ENCODE data around the gene SNX32.

SNX32 gene

DNA sequence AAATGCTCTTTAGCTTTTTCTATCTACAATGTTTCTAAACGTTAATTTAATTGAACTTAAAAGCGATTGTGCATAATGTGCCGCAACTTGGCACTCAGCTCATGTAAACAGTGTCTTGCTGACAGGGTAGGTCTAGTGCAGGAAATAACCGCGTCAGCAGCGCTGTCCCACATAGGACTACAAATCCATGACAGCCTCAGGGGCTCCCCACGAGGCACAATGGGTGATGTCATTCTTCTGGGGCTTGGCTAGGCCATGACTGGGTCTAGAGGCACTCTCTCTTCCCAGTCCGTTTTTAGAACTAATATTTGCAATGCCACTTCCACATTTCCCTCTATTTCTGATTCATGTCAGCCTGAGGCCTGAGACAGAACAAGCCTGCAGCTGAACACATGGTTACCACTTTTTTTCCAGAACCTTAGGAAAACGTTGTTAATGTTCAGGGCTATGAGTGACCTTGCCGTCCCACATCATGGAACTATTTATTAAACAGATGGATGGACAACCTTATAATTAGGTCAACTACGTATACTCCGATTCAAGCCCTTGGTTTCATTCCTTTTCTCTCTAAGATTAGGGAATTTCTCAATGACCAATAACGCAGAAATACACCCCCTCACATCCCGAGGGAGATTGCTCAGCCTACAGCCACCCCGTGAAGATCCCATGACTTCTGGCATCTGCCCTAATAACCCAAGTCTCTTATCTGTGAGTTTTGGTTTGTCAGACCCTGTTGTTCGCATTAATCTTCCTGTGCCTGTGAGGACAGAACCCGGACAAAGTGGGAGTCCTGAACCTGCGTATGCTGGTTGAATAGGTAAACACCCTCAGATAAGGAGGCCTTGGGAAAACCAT is 19.4 kb upstream of the SNX32 start:
- no peak overlapping the region for H3K14ac ChIP-seq (ENCODE audit: low read length in 2 of 2)
- no peak overlapping the region for H3K4ac ChIP-seq (ENCODE audit: low read depth in 1 of 2, low read length in 2 of 2)
- H2BK120ac ChIP-seq (ENCODE audit: low read depth, low read length), result no peak overlapping the region
- peaks cover 0 to 22% of the 10 kb centered on the region in 2 experiments for H3K27me3 ChIP-seq (ENCODE audit: control insufficient read depth in 1 of 2, insufficient read depth in 1 of 2, low read length in 2 of 2)
- H3K9me3 ChIP-seq (ENCODE audit: control insufficient read depth, low read length), result no peaks in the 10 kb centered on the region
- H3K79me1 ChIP-seq (replicated peaks; ENCODE audit: low read length, poor library complexity, severe bottlenecking), result no peaks in the 10 kb centered on the region
- DNase-seq, result no peak
- peaks cover 4 to 8% of the 10 kb centered on the region in 2 experiments for H3K36me3 ChIP-seq (ENCODE audit: control insufficient read depth in 1 of 2, insufficient read depth in 2 of 2, low read depth in 1 of 2, low read length in 2 of 2)
- no peak overlapping the region for H2AK5ac ChIP-seq (ENCODE audit: low read length, severe bottlenecking)
- 79% methylated on average over 18 of the region's 18 CpGs for WGBS
- H3K4me2 ChIP-seq (ENCODE audit: low read length, poor library complexity, severe bottlenecking), result no peak overlapping the region
- H3K4me3 ChIP-seq (ENCODE audit: insufficient read depth in 1 of 2, low read depth in 1 of 2, low read length in 2 of 2), result peak overlapping the region in 1 of 2 experiments; percentile 14
- H2BK15ac ChIP-seq (ENCODE audit: low read depth, poor library complexity, severe bottlenecking), result no peak overlapping the region
- no peak overlapping the region for H2AFZ ChIP-seq (ENCODE audit: low read depth, low read length)
- no peak overlapping the region for H3K18ac ChIP-seq (ENCODE audit: low read depth in 1 of 2, low read length in 2 of 2)
- H3K27ac ChIP-seq (ENCODE audit: low read length, poor library complexity, severe bottlenecking), result no peak overlapping the region
- H4K91ac ChIP-seq (ENCODE audit: low read length), result no peak overlapping the region
- no peak overlapping the region for H2BK12ac ChIP-seq (ENCODE audit: low read length in 2 of 2)
- H4K8ac ChIP-seq (ENCODE audit: low read length), result no peak overlapping the region
- peak overlapping the region; percentile 77 for H3K9ac ChIP-seq (ENCODE audit: low read length)
- peaks cover 2% of the 10 kb centered on the region for H3K4me1 ChIP-seq (ENCODE audit: control insufficient read depth, insufficient read depth, low read depth, low read length)
- H3K23ac ChIP-seq (ENCODE audit: low read length in 2 of 2), result no peak overlapping the region
- no peak overlapping the region for H2BK5ac ChIP-seq (ENCODE audit: low read depth, low read length, poor library complexity, severe bottlenecking)

GRCh38 chr11:65814986-65815565 is 18.7 kb upstream of the SNX32 start:
- WGBS, result 90% methylated on average over 15 of the region's 16 CpGs
- H3K18ac ChIP-seq (ENCODE audit: low read depth in 1 of 2, low read length in 2 of 2), result no peak overlapping the region
- H2BK120ac ChIP-seq (ENCODE audit: low read depth, low read length), result no peak overlapping the region
- no peak overlapping the region for H3K4ac ChIP-seq (ENCODE audit: low read depth in 1 of 2, low read length in 2 of 2)
- no peak overlapping the region for H2AK5ac ChIP-seq (ENCODE audit: low read length, severe bottlenecking)
- H3K27ac ChIP-seq (ENCODE audit: low read length, poor library complexity, severe bottlenecking), result no peak overlapping the region
- peaks cover 0 to 16% of the 10 kb centered on the region in 2 experiments for H3K27me3 ChIP-seq (ENCODE audit: control insufficient read depth in 1 of 2, insufficient read depth in 1 of 2, low read length in 2 of 2)
- no peak overlapping the region for H4K8ac ChIP-seq (ENCODE audit: low read length)
- H3K4me3 ChIP-seq (ENCODE audit: insufficient read depth in 1 of 2, low read depth in 1 of 2, low read length in 2 of 2), result peak overlapping the region in 1 of 2 experiments; percentile 14
- H2AFZ ChIP-seq (ENCODE audit: low read depth, low read length), result no peak overlapping the region
- H3K14ac ChIP-seq (ENCODE audit: low read length in 2 of 2), result no peak overlapping the region
- H3K79me1 ChIP-seq (replicated peaks; ENCODE audit: low read length, poor library complexity, severe bottlenecking), result no peaks in the 10 kb centered on the region
- no peak overlapping the region for H2BK5ac ChIP-seq (ENCODE audit: low read depth, low read length, poor library complexity, severe bottlenecking)
- no peak overlapping the region for H3K23ac ChIP-seq (ENCODE audit: low read length in 2 of 2)
- peaks cover 2% of the 10 kb centered on the region for H3K4me1 ChIP-seq (ENCODE audit: control insufficient read depth, insufficient read depth, low read depth, low read length)
- no peak overlapping the region for H3K4me2 ChIP-seq (ENCODE audit: low read length, poor library complexity, severe bottlenecking)
- H2BK15ac ChIP-seq (ENCODE audit: low read depth, poor library complexity, severe bottlenecking), result no peak overlapping the region
- H4K91ac ChIP-seq (ENCODE audit: low read length), result no peak overlapping the region
- no peak overlapping the region for H2BK12ac ChIP-seq (ENCODE audit: low read length in 2 of 2)
- no peaks in the 10 kb centered on the region for H3K9me3 ChIP-seq (ENCODE audit: control insufficient read depth, low read length)
- no peak for DNase-seq
- peak overlapping the region; percentile 77 for H3K9ac ChIP-seq (ENCODE audit: low read length)
- H3K36me3 ChIP-seq (ENCODE audit: control insufficient read depth in 1 of 2, insufficient read depth in 2 of 2, low read depth in 1 of 2, low read length in 2 of 2), result peaks cover 4 to 8% of the 10 kb centered on the region in 2 experiments

GRCh38 chr11:65816696-65817095 is 17.1 kb upstream of the SNX32 start:
- Histone ChIP-seq H4K91ac (ENCODE audit: low read length) (peak overlapping the region; percentile 59), H3K14ac (ENCODE audit: low read length in 2 of 2) (no peak overlapping the region), H3K18ac (ENCODE audit: low read depth in 1 of 2, low read length in 2 of 2) (no peak overlapping the region), H3K23ac (ENCODE audit: low read length in 2 of 2) (no peak overlapping the region), H2AK5ac (ENCODE audit: low read length, severe bottlenecking) (no peak overlapping the region), H4K8ac (ENCODE audit: low read length) (no peak overlapping the region), H2BK15ac (ENCODE audit: low read depth, poor library complexity, severe bottlenecking) (peak overlapping the region; percentile 16), H3K4me3 (ENCODE audit: insufficient read depth in 1 of 2, low read depth in 1 of 2, low read length in 2 of 2) (peak overlapping the region in 1 of 2 experiments; percentile 88), H3K27me3 (ENCODE audit: control insufficient read depth in 1 of 2, insufficient read depth in 1 of 2, low read length in 2 of 2) (peaks cover 0 to 12% of the 10 kb centered on the region in 2 experiments), H3K36me3 (ENCODE audit: control insufficient read depth in 1 of 2, insufficient read depth in 2 of 2, low read depth in 1 of 2, low read length in 2 of 2) (peaks cover 4 to 8% of the 10 kb centered on the region in 2 experiments), H3K9ac (ENCODE audit: low read length) (peak overlapping the region; percentile 96), H2BK120ac (ENCODE audit: low read depth, low read length) (no peak overlapping the region), H3K4ac (ENCODE audit: low read depth in 1 of 2, low read length in 2 of 2) (no peak overlapping the region), H3K4me2 (ENCODE audit: low read length, poor library complexity, severe bottlenecking) (no peak overlapping the region), H2AFZ (ENCODE audit: low read depth, low read length) (no peak overlapping the region), H2BK12ac (ENCODE audit: low read length in 2 of 2) (no peak overlapping the region), H3K4me1 (ENCODE audit: control insufficient read depth, insufficient read depth, low read depth, low read length) (no peaks in the 10 kb centered on the region), H3K9me3 (ENCODE audit: control insufficient read depth, low read length) (no peaks in the 10 kb centered on the region), H2BK5ac (ENCODE audit: low read depth, low read length, poor library complexity, severe bottlenecking) (no peak overlapping the region), H3K79me1 (replicated peaks; ENCODE audit: low read length, poor library complexity, severe bottlenecking) (no peaks in the 10 kb centered on the region), H3K27ac (ENCODE audit: low read length, poor library complexity, severe bottlenecking) (no peak overlapping the region)
- 96% methylated on average over 3 of the region's 3 CpGs for WGBS
- DNase-seq, result no peak

DNA sequence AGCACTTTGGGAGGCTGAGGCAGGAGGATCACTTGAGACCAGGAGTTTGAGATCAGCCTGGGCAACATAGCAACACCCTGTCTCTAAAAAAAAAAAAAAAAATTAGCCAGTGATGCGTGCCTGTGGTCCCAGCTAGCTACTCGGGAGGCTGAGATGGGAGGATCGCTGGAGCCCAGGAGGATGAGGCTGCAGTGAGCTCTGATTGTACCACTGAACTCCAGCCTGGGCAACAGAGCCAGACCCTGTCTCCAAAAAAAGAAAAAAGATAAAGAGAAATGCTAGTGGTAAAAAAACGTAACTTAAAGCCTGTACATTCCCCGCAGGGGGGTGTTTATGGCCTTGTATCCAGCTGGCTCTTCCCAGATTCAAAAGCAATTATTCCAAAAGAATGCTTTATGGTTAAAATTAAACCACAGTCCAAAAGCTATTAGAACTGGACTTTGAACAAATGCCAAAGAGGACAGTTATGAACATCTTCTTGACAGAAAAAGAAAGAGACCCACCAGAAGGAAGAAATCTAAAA is 16.4 kb upstream of the SNX32 start:
- WGBS, result 69% methylated on average over 5 of the region's 5 CpGs
- Histone ChIP-seq H4K91ac (ENCODE audit: low read length) (no peak overlapping the region), H2AK5ac (ENCODE audit: low read length, severe bottlenecking) (no peak overlapping the region), H2BK120ac (ENCODE audit: low read depth, low read length) (no peak overlapping the region), H3K18ac (ENCODE audit: low read depth in 1 of 2, low read length in 2 of 2) (no peak overlapping the region), H2AFZ (ENCODE audit: low read depth, low read length) (no peak overlapping the region), H3K79me1 (replicated peaks; ENCODE audit: low read length, poor library complexity, severe bottlenecking) (no peaks in the 10 kb centered on the region), H3K4me2 (ENCODE audit: low read length, poor library complexity, severe bottlenecking) (peak overlapping the region; percentile 2), H2BK5ac (ENCODE audit: low read depth, low read length, poor library complexity, severe bottlenecking) (no peak overlapping the region), H3K4me1 (ENCODE audit: control insufficient read depth, insufficient read depth, low read depth, low read length) (no peaks in the 10 kb centered on the region), H3K14ac (ENCODE audit: low read length in 2 of 2) (no peak overlapping the region), H3K4me3 (ENCODE audit: insufficient read depth in 1 of 2, low read depth in 1 of 2, low read length in 2 of 2) (peak overlapping the region in 1 of 2 experiments; percentile 88), H3K27me3 (ENCODE audit: control insufficient read depth in 1 of 2, insufficient read depth in 1 of 2, low read length in 2 of 2) (peaks cover 0 to 6% of the 10 kb centered on the region in 2 experiments), H2BK12ac (ENCODE audit: low read length in 2 of 2) (no peak overlapping the region), H3K27ac (ENCODE audit: low read length, poor library complexity, severe bottlenecking) (no peak overlapping the region), H3K9ac (ENCODE audit: low read length) (peak overlapping the region; percentile 96), H3K36me3 (ENCODE audit: control insufficient read depth in 1 of 2, insufficient read depth in 2 of 2, low read depth in 1 of 2, low read length in 2 of 2) (peaks cover 4 to 8% of the 10 kb centered on the region in 2 experiments), H2BK15ac (ENCODE audit: low read depth, poor library complexity, severe bottlenecking) (no peak overlapping the region), H4K8ac (ENCODE audit: low read length) (no peak overlapping the region), H3K23ac (ENCODE audit: low read length in 2 of 2) (no peak overlapping the region), H3K9me3 (ENCODE audit: control insufficient read depth, low read length) (no peaks in the 10 kb centered on the region), H3K4ac (ENCODE audit: low read depth in 1 of 2, low read length in 2 of 2) (no peak overlapping the region)
- DNase-seq, result peak; percentile 37
